ENCODE data around the gene FAM120C.

DNA sequence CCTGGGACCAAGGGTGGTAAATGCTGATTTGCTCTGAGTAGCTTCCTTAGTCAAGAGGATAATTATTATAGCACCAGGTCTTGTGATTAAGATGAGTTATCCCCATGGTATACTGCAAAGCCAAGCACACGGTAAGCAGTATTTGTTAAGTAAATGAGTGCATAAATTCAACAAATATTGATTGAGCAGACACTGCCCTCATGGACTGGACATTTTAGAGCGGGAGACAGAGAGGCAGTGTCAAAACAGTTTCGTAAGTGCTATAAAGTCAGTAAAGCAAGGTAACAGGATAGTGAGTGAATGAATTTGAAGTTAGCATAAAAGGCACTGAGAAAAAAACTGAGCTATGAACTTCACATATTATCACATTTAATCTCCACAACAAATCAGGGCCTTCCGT lies 152.7 kb downstream of the FAM120C start:
- TF ChIP-seq, protein P1, sequence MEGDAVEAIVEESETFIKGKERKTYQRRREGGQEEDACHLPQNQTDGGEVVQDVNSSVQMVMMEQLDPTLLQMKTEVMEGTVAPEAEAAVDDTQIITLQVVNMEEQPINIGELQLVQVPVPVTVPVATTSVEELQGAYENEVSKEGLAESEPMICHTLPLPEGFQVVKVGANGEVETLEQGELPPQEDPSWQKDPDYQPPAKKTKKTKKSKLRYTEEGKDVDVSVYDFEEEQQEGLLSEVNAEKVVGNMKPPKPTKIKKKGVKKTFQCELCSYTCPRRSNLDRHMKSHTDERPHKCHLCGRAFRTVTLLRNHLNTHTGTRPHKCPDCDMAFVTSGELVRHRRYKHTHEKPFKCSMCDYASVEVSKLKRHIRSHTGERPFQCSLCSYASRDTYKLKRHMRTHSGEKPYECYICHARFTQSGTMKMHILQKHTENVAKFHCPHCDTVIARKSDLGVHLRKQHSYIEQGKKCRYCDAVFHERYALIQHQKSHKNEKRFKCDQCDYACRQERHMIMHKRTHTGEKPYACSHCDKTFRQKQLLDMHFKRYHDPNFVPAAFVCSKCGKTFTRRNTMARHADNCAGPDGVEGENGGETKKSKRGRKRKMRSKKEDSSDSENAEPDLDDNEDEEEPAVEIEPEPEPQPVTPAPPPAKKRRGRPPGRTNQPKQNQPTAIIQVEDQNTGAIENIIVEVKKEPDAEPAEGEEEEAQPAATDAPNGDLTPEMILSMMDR (IDR thresholded peaks at IDR 0.05; ENCODE audit: low read length) = no peak
- TF ChIP-seq EZH2phosphoT487 (IDR thresholded peaks at IDR 0.05; ENCODE audit: low read length) (no peak), EZH2 (optimal IDR thresholded peaks at IDR 0.05; ENCODE audit: low read depth, low read length) (no peak)

Measured in MM.1S (cell line).